ENCODE data around the gene EED.

Gene EED

GRCh38 chr11:86251345-86251744 lies 6.8 kb downstream of the EED start:
- Histone ChIP-seq H3K9ac (ENCODE audit: insufficient read length, low read depth) (no peak overlapping the region), H3K9me3 (ENCODE audit: insufficient read depth, low read length) (no peaks in the 10 kb centered on the region)
- no peak for TF ChIP-seq YY1 (IDR thresholded peaks at IDR 0.05; ENCODE audit: insufficient read depth, insufficient read length)
- no peak for TF ChIP-seq SUZ12 (IDR thresholded peaks at IDR 0.05; ENCODE audit: extremely low read depth, insufficient read depth, insufficient read length)

GRCh38 chr11:86255896-86256295 lies 11.3 kb downstream of the EED start:
- H3K4me3 ChIP-seq (ENCODE audit: insufficient read length, low read depth) = no peak overlapping the region
- H3K36me3 ChIP-seq (ENCODE audit: insufficient read depth, insufficient read length, low read length) = peaks cover 48% of the 10 kb centered on the region
- TF ChIP-seq ZNF274 (IDR thresholded peaks at IDR 0.05; ENCODE audit: low read depth, low read length) = no peak
- no peak for TF ChIP-seq SUZ12 (IDR thresholded peaks at IDR 0.05; ENCODE audit: extremely low read depth, insufficient read depth, insufficient read length)
- TF ChIP-seq YY1 (IDR thresholded peaks at IDR 0.05; ENCODE audit: insufficient read depth, insufficient read length) = no peak
- no peaks in the 10 kb centered on the region for H3K4me1 ChIP-seq (ENCODE audit: insufficient read depth, insufficient read length)
- no peak for DNase-seq (ENCODE audit: low read depth, low spot score)
- no peaks in the 10 kb centered on the region for H3K27me3 ChIP-seq (ENCODE audit: insufficient read depth, insufficient read length)
- H3K9me3 ChIP-seq (ENCODE audit: insufficient read depth, low read length) = no peaks in the 10 kb centered on the region
- no peak overlapping the region for H3K9ac ChIP-seq (ENCODE audit: insufficient read length, low read depth)

More at GRCh38 chr11:86251345-86251744, 6.8 kb downstream of the EED start:
- no peaks in the 10 kb centered on the region for H3K27me3 ChIP-seq (ENCODE audit: insufficient read depth, insufficient read length)
- no peaks in the 10 kb centered on the region for H3K4me1 ChIP-seq (ENCODE audit: insufficient read depth, insufficient read length)
- no peak overlapping the region for H3K4me3 ChIP-seq (ENCODE audit: insufficient read length, low read depth)
- DNase-seq (ENCODE audit: low read depth, low spot score) = no peak
- peaks cover 22% of the 10 kb centered on the region for H3K36me3 ChIP-seq (ENCODE audit: insufficient read depth, insufficient read length, low read length)

- TF ChIP-seq YY1 (IDR thresholded peaks at IDR 0.05; ENCODE audit: insufficient read depth, insufficient read length) (no peak), SUZ12 (IDR thresholded peaks at IDR 0.05; ENCODE audit: extremely low read depth, insufficient read depth, insufficient read length) (no peak), ZNF274 (IDR thresholded peaks at IDR 0.05; ENCODE audit: low read depth, low read length) (no peak)
- Histone ChIP-seq H3K9ac (ENCODE audit: insufficient read length, low read depth) (no peak overlapping the region), H3K4me1 (ENCODE audit: insufficient read depth, insufficient read length) (no peaks in the 10 kb centered on the region), H3K36me3 (ENCODE audit: insufficient read depth, insufficient read length, low read length) (peaks cover 54% of the 10 kb centered on the region), H3K9me3 (ENCODE audit: insufficient read depth, low read length) (no peaks in the 10 kb centered on the region), H3K4me3 (ENCODE audit: insufficient read length, low read depth) (no peak overlapping the region), H3K27me3 (ENCODE audit: insufficient read depth, insufficient read length) (no peaks in the 10 kb centered on the region)
- DNase-seq (ENCODE audit: low read depth, low spot score) = no peak
These were observed 12.1 kb downstream of the EED start for GRCh38 chr11:86256608-86257007.

- no peak overlapping the region for H3K4me3 ChIP-seq (ENCODE audit: insufficient read length, low read depth)
- no peaks in the 10 kb centered on the region for H3K4me1 ChIP-seq (ENCODE audit: insufficient read depth, insufficient read length)
- no peak for TF ChIP-seq ZNF274 (IDR thresholded peaks at IDR 0.05; ENCODE audit: low read depth, low read length)
- no peak for TF ChIP-seq YY1 (IDR thresholded peaks at IDR 0.05; ENCODE audit: insufficient read depth, insufficient read length)
- no peak for TF ChIP-seq SUZ12 (IDR thresholded peaks at IDR 0.05; ENCODE audit: extremely low read depth, insufficient read depth, insufficient read length)
- peaks cover 55% of the 10 kb centered on the region for H3K36me3 ChIP-seq (ENCODE audit: insufficient read depth, insufficient read length, low read length)
- no peak overlapping the region for H3K9ac ChIP-seq (ENCODE audit: insufficient read length, low read depth)
- H3K9me3 ChIP-seq (ENCODE audit: insufficient read depth, low read length) = no peaks in the 10 kb centered on the region
- no peaks in the 10 kb centered on the region for H3K27me3 ChIP-seq (ENCODE audit: insufficient read depth, insufficient read length)
- DNase-seq (ENCODE audit: low read depth, low spot score) = no peak
These were observed 12.9 kb downstream of the EED start for GRCh38 chr11:86257446-86257845.

- Histone ChIP-seq H3K9me3 (ENCODE audit: insufficient read depth, low read length) (no peaks in the 10 kb centered on the region), H3K4me1 (ENCODE audit: insufficient read depth, insufficient read length) (no peaks in the 10 kb centered on the region), H3K9ac (ENCODE audit: insufficient read length, low read depth) (no peak overlapping the region), H3K36me3 (ENCODE audit: insufficient read depth, insufficient read length, low read length) (peaks cover 65% of the 10 kb centered on the region), H3K4me3 (ENCODE audit: insufficient read length, low read depth) (no peak overlapping the region), H3K27me3 (ENCODE audit: insufficient read depth, insufficient read length) (no peaks in the 10 kb centered on the region)
- DNase-seq (ENCODE audit: low read depth, low spot score) = no peak
- TF ChIP-seq ZNF274 (IDR thresholded peaks at IDR 0.05; ENCODE audit: low read depth, low read length) (no peak), SUZ12 (IDR thresholded peaks at IDR 0.05; ENCODE audit: extremely low read depth, insufficient read depth, insufficient read length) (no peak), YY1 (IDR thresholded peaks at IDR 0.05; ENCODE audit: insufficient read depth, insufficient read length) (no peak)
These were observed 15.2 kb downstream of the EED start for GRCh38 chr11:86259730-86260129.

GRCh38 chr11:86261328-86261727 lies 16.8 kb downstream of the EED start:
- DNase-seq (ENCODE audit: low read depth, low spot score) = no peak
- Histone ChIP-seq H3K9ac (ENCODE audit: insufficient read length, low read depth) (no peak overlapping the region), H3K36me3 (ENCODE audit: insufficient read depth, insufficient read length, low read length) (peaks cover 56% of the 10 kb centered on the region), H3K4me1 (ENCODE audit: insufficient read depth, insufficient read length) (no peaks in the 10 kb centered on the region), H3K4me3 (ENCODE audit: insufficient read length, low read depth) (no peak overlapping the region), H3K9me3 (ENCODE audit: insufficient read depth, low read length) (no peaks in the 10 kb centered on the region), H3K27me3 (ENCODE audit: insufficient read depth, insufficient read length) (no peaks in the 10 kb centered on the region)
- TF ChIP-seq ZNF274 (IDR thresholded peaks at IDR 0.05; ENCODE audit: low read depth, low read length) (no peak), YY1 (IDR thresholded peaks at IDR 0.05; ENCODE audit: insufficient read depth, insufficient read length) (no peak), SUZ12 (IDR thresholded peaks at IDR 0.05; ENCODE audit: extremely low read depth, insufficient read depth, insufficient read length) (no peak)

GRCh38 chr11:86262387-86262786 lies 17.8 kb downstream of the EED start:
- Histone ChIP-seq H3K36me3 (ENCODE audit: insufficient read depth, insufficient read length, low read length) (peaks cover 46% of the 10 kb centered on the region), H3K27me3 (ENCODE audit: insufficient read depth, insufficient read length) (no peaks in the 10 kb centered on the region), H3K4me1 (ENCODE audit: insufficient read depth, insufficient read length) (no peaks in the 10 kb centered on the region), H3K9me3 (ENCODE audit: insufficient read depth, low read length) (no peaks in the 10 kb centered on the region), H3K4me3 (ENCODE audit: insufficient read length, low read depth) (no peak overlapping the region), H3K9ac (ENCODE audit: insufficient read length, low read depth) (no peak overlapping the region)
- TF ChIP-seq SUZ12 (IDR thresholded peaks at IDR 0.05; ENCODE audit: extremely low read depth, insufficient read depth, insufficient read length) (no peak), YY1 (IDR thresholded peaks at IDR 0.05; ENCODE audit: insufficient read depth, insufficient read length) (no peak), ZNF274 (IDR thresholded peaks at IDR 0.05; ENCODE audit: low read depth, low read length) (no peak)
- no peak for DNase-seq (ENCODE audit: low read depth, low spot score)
